Adrenal gland (tissue), 19 donors: ENCODE measurements around the gene MICAL3. TPM values are rescaled to one million over a fixed set of nuclear protein-coding genes. Genes with fewer than 3 reads are reported as not detected.
A peak's percentile ranks its signal among the peaks of the same experiment; 100 is the strongest.
"Not testable (repeated sequence)": the region's sequence is repeated elsewhere in the genome, so short reads cannot be mapped to it uniquely, and the experiment has no call there.

Experiments
- DNase-seq, 7 donors: peaks; one replicate each; pipeline ENCODE4 v3.0.0-alpha.2; 2019 to 2020
- H3K27ac ChIP-seq, 5 donors: fragments of 200-600 bp; sonication (generic) in 4 of 5; 1 replicate in 3 of 5; 2 replicates in 2 of 5; pipeline versions ENCODE4 v1.5.1 to v1.8.0; 2016 to 2020; ENCODE audit warnings: mild to moderate bottlenecking in 1 of 5
- H3K27me3 ChIP-seq: fragments of 200-600 bp; 2 replicates; pipeline ENCODE4 v1.8.0; 2021
- H3K36me3 ChIP-seq, 2 donors: fragments of 200-600 bp; replicated peaks in 1 of 2; 1 replicate in 1 of 2; 2 replicates in 1 of 2; pipeline versions ENCODE4 v1.5.1 to v1.8.0; 2018 to 2022
- H3K4me1 ChIP-seq, 2 donors: fragments of 200-600 bp; replicated peaks in 1 of 2; 1 replicate in 1 of 2; 2 replicates in 1 of 2; pipeline versions ENCODE4 v1.5.1 to v1.8.0; 2018 to 2021
- H3K4me3 ChIP-seq, 4 donors: fragments of 200-600 bp; sonication (generic) in 3 of 4; one replicate each; pipeline ENCODE4 v1.5.1; 2016 to 2018
- H3K9me3 ChIP-seq, 3 donors: fragments of 200-600 bp; sonication (generic) in 1 of 3; replicated peaks in 1 of 3; 1 replicate in 2 of 3; 2 replicates in 1 of 3; pipeline versions ENCODE4 v1.5.1 to v1.8.0; 2016 to 2021
- POLR2A ChIP-seq, 2 donors: fragments of 450-650 bp; IDR thresholded peaks; one replicate each; pipeline ENCODE4 v1.6.1; 2017; ENCODE audit warnings: antibody characterized with exemption in 2 of 2, mild to moderate bottlenecking in 2 of 2, moderate library complexity in 1 of 2
- WGBS, 4 donors: extraction: QIAGEN DNeasy Blood & Tissue Kit in 2 of 4; methylation state at CpG; one replicate each; pipeline versions ENCODE4 v1.1.5 to v1.1.7; 2013 to 2017; 5-methylcytosine and 5-hydroxymethylcytosine counted together
- intact Hi-C, 2 donors: fragments of 100-400 bp; cut with DNase I; formaldehyde crosslinking; loops; one replicate each; pipeline versions ENCODE4 v1.14.1 to v1.15.0; 2022 to 2023
- long read RNA-seq, 10 donors: library from polyadenylated mRNA in 3 of 10; unstranded in 2 of 10; stranded (forward) in 1 of 10; transcript quantifications; one replicate each; pipeline ENCODE4 v2.0.0 and lab custom pipeline, GENCODE V29; 2021 to 2026
- polyA plus RNA-seq, 3 donors: library from polyadenylated mRNA; stranded (reverse); fragments of 200-250 nt in 2 of 3; fragments of 350-450 nt in 1 of 3; fragmentation: Illumina TruSeq in 1 of 3; extraction: RNeasy Lipid Tissue Mini Kit (QIAGEN cat#74804) in 1 of 3; gene quantifications; one replicate each; pipeline ENCODE4 v1.2.3, GENCODE V29; 2013 to 2014
- total RNA-seq, 9 donors: library from RNA; depleted of rRNA in 4 of 9; stranded (reverse); fragments of >200 nt in 4 of 9; fragments of 120-200 nt in 1 of 9; fragmentation: NEBNext Ultra II Directional in 1 of 9; extraction: Animal tissue kit (Norgen Biotek cat#: 25700) in 1 of 9; gene quantifications; one replicate each; pipeline versions ENCODE4 v1.1.0 to v1.2.4, GENCODE V29; 2013 to 2023
- TF ChIP-seq, protein P1 (sequence below), 6 experiments: fragments of 450-650 bp in 4 of 6; fragments of 200-600 bp in 2 of 6; sonication (generic) in 1 of 6; IDR thresholded peaks; 1 replicate in 5 of 6; 2 replicates in 1 of 6; pipeline versions ENCODE4 v1.5.1 to v1.8.0; 2016 to 2021; ENCODE audit warnings: antibody characterized with exemption in 6 of 6, mild to moderate bottlenecking in 2 of 6, moderate library complexity in 1 of 6
- donor health status: healthy with polysubstance abuse.
- donor health status: Bipolar disorder and iron deficiency.
- donor health status: DM: yes; HTN: yes; CAD: no.
- donor health status: DM: no; HTN: no; CAD: no.
- donor health status: DM: no; HTN: no; CAD: no.
- donor health status: DM: yes; HTN: yes; CAD: no.

MICAL3 gene, protein sequence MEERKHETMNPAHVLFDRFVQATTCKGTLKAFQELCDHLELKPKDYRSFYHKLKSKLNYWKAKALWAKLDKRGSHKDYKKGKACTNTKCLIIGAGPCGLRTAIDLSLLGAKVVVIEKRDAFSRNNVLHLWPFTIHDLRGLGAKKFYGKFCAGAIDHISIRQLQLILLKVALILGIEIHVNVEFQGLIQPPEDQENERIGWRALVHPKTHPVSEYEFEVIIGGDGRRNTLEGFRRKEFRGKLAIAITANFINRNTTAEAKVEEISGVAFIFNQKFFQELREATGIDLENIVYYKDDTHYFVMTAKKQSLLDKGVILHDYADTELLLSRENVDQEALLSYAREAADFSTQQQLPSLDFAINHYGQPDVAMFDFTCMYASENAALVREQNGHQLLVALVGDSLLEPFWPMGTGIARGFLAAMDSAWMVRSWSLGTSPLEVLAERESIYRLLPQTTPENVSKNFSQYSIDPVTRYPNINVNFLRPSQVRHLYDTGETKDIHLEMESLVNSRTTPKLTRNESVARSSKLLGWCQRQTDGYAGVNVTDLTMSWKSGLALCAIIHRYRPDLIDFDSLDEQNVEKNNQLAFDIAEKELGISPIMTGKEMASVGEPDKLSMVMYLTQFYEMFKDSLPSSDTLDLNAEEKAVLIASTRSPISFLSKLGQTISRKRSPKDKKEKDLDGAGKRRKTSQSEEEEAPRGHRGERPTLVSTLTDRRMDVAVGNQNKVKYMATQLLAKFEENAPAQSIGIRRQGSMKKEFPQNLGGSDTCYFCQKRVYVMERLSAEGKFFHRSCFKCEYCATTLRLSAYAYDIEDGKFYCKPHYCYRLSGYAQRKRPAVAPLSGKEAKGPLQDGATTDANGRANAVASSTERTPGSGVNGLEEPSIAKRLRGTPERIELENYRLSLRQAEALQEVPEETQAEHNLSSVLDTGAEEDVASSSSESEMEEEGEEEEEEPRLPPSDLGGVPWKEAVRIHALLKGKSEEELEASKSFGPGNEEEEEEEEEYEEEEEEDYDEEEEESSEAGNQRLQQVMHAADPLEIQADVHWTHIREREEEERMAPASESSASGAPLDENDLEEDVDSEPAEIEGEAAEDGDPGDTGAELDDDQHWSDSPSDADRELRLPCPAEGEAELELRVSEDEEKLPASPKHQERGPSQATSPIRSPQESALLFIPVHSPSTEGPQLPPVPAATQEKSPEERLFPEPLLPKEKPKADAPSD (N-terminal part only)
- total RNA-seq (10 to 100 TPM; 24.8 to 82.6 (median 42.9) TPM), polyA plus RNA-seq (10 to 100 TPM; 10.9 to 36.0 (median 17.1) TPM)
- long read RNA-seq, donor 1, partial matches to known transcripts, result 8 of 9 reads
- long read RNA-seq, donor 1, other reads (novel, unspliced or antisense), result 0 of 9 reads
- long read RNA-seq, donor 2, partial matches to known transcripts, result 6 of 7 reads
- long read RNA-seq, donor 2, other reads (novel, unspliced or antisense), result 0 of 7 reads
- long read RNA-seq, donor 3, result 0 reads
- long read RNA-seq, donor 4, partial matches to known transcripts, result 2 of 2 reads
- long read RNA-seq, donor 4, other reads (novel, unspliced or antisense), result 0 of 2 reads
- long read RNA-seq, donor 5, partial matches to known transcripts, result 6 of 8 reads
- long read RNA-seq, donor 5, other reads (novel, unspliced or antisense), result 2 of 8 reads
- long read RNA-seq, donor 6, partial matches to known transcripts, result 0 of 4 reads
- long read RNA-seq, donor 6, other reads (novel, unspliced or antisense), result 3 of 4 reads
- long read RNA-seq, donor 7, result 0 reads
- long read RNA-seq, donor 8, result 0 reads
- long read RNA-seq, donor 9, partial matches to known transcripts, result 0 of 1 reads
- long read RNA-seq, donor 9, other reads (novel, unspliced or antisense), result 0 of 1 reads
- long read RNA-seq, donor 10, partial matches to known transcripts, result 0 of 1 reads
- long read RNA-seq, donor 10, other reads (novel, unspliced or antisense), result 0 of 1 reads

DNA sequence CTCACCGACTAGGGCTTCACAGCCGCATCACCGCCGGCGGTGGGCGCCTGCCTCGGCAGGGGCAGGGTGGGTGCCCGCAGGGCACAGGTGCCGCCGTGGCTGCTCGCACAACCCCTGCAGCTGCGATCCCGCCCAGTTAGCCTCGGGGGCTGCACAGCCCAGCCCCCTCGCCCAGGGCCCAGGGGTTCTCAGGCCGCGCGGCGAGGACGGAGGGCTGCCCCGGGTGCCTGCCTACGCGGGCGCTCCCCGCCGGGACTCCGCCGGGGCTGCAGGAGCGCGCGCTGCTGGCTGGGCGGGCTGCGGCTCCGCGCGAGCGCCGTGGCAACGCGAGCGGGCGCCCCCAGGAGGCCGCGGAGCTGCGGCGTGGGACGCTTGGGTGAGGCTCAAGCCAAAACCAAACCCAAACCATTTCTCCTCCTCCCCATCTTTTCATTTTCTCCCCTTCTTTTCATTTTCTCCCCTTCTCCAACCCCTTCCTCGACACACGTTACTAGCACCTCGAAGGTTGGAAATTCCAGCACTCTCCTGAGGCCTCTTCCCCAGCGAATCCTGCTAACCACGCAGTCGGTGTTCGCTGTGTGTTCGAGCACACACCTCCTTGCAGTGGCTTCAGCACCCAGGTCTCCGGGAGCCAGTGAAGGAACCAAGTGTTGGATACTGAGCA lies at the start of gene MICAL3:
Gene MICAL3, minus strand, starts transcription at position 286 of the 664 bp plus-strand sequence. CDS start 117,749 bp downstream, outside the sequence.
- 0 to 5% (median 1%) methylated on average over 28 to 56 of the region's 56 CpGs for WGBS, 4 donors
- Histone ChIP-seq H3K4me1 (peaks cover 4 to 9% of the 10 kb centered on the region in 2 donors), H3K36me3 (no peaks in the 10 kb centered on the region), H3K4me3 (peak within 1 kb of the TSS in 2 of 4 donors; percentile 69 to 75), H3K27ac (peak within 1 kb of the TSS in 4 of 5 donors; percentile 34 to 84 (median 78)), H3K9me3 (no peaks in the 10 kb centered on the region), H3K27me3 (no peaks in the 10 kb centered on the region)
- peak; percentile 44 to 75 (median 63) for DNase-seq
- intact Hi-C loops, result loop anchor here (5.0 to 10.0 kb wide), 3 partner anchors 110 to 190 kb away; no protein-coding TSS in a partner anchor
- TF ChIP-seq POLR2A (IDR thresholded peaks at IDR 0.05), result peak in 1 of 2 donors; percentile 46
- TF ChIP-seq, protein P1, sequence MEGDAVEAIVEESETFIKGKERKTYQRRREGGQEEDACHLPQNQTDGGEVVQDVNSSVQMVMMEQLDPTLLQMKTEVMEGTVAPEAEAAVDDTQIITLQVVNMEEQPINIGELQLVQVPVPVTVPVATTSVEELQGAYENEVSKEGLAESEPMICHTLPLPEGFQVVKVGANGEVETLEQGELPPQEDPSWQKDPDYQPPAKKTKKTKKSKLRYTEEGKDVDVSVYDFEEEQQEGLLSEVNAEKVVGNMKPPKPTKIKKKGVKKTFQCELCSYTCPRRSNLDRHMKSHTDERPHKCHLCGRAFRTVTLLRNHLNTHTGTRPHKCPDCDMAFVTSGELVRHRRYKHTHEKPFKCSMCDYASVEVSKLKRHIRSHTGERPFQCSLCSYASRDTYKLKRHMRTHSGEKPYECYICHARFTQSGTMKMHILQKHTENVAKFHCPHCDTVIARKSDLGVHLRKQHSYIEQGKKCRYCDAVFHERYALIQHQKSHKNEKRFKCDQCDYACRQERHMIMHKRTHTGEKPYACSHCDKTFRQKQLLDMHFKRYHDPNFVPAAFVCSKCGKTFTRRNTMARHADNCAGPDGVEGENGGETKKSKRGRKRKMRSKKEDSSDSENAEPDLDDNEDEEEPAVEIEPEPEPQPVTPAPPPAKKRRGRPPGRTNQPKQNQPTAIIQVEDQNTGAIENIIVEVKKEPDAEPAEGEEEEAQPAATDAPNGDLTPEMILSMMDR (IDR thresholded peaks at IDR 0.05), result peak; percentile 5 to 71 (median 47)

DNA sequence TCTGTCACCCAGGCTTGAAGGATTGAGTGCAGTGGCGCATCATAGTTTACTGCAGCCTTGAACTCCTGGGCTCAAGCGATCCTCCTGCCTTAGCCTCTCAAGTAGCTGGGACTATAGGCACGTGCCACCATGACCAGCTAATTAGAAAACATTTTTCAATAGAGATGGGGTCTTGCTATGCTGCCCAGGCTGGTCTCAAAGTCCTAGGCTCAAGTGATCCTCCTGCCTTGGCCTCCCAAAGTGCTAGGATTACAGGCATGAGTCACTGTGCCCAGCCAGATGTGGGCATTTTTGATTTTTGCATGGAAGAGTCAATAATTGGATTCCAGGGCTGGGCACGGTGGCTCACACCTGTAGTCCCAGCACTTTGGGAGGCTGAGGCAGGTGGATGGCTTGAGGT lies 49.6 kb upstream of the MICAL3 start:
- not testable (repeated sequence) for H3K9me3 ChIP-seq, H3K27ac ChIP-seq, H3K36me3 ChIP-seq, DNase-seq, H3K4me3 ChIP-seq, H3K27me3 ChIP-seq
- intact Hi-C loops, result loop anchor here in 1 of 2 donors (2.0 to 10.0 kb wide), 3 partner anchors 72 to 241 kb away; no protein-coding TSS in a partner anchor
- 80 to 95% (median 84%) methylated on average over 4 of the region's 4 CpGs for WGBS, 4 donors
- H3K4me1 ChIP-seq, result peaks cover 18 to 24% of the 10 kb centered on the region in 2 donors

DNA sequence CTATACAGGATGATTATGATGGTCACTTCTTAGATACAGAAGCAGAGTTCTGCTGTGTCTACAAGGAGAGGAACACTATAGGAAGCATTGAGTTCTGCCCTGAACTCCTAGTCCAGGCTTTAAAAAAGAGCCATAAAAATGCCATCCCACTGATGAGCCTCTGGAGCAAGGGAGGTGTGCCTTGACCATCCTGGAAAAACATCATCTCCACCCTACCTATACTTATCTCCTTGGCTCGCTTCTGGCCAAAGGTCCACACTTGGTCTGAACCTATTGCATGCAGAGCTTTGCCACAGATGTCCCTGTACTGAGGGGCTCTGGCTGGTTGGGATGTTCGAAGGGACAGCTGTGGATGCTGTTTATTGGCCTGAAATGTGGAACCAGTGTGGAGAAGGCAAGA lies 49.1 kb upstream of the MICAL3 start:
- H3K4me1 ChIP-seq, result peaks cover 13 to 20% of the 10 kb centered on the region in 2 donors
- no peaks in the 10 kb centered on the region for H3K36me3 ChIP-seq
- TF ChIP-seq POLR2A (IDR thresholded peaks at IDR 0.05), result no peak
- TF ChIP-seq, protein P1 (IDR thresholded peaks at IDR 0.05), result no peak
- intact Hi-C loops, result loop anchor here in 1 of 2 donors (5.0 to 10.0 kb wide), 2 partner anchors 71 to 169 kb away; no protein-coding TSS in a partner anchor
- no peaks in the 10 kb centered on the region for H3K9me3 ChIP-seq
- DNase-seq, result no peak
- H3K4me3 ChIP-seq, result no peak overlapping the region
- no peak overlapping the region for H3K27ac ChIP-seq
- H3K27me3 ChIP-seq, result no peaks in the 10 kb centered on the region
- WGBS, 4 donors, result 71 to 88% (median 85%) methylated on average over 2 of the region's 2 CpGs
